Ishikawa (cell line): ENCODE measurements around the gene RBFOX1.

ENCODE experiments used
- CEBPB ChIP-seq: IDR thresholded peaks from 2 replicates; pipeline ENCODE4 v1.6.1; 2012
- CREB1 ChIP-seq: IDR thresholded peaks from 2 replicates; pipeline ENCODE4 v1.6.1; 2012; ENCODE audit warnings: low read depth
- EGR1 ChIP-seq: IDR thresholded peaks from 2 replicates; pipeline ENCODE4 v1.6.1; 2012
- EP300 ChIP-seq: IDR thresholded peaks from 2 replicates; pipeline ENCODE4 v1.6.1; 2012; ENCODE audit warnings: borderline replicate concordance
- FOXM1 ChIP-seq: IDR thresholded peaks from 2 replicates; pipeline ENCODE4 v1.6.1; 2012; ENCODE audit warnings: low read depth, borderline replicate concordance
- MAX ChIP-seq: IDR thresholded peaks from 2 replicates; pipeline ENCODE4 v1.6.1; 2012
- NFIC ChIP-seq: IDR thresholded peaks from 2 replicates; pipeline ENCODE4 v1.6.1; 2012
- RAD21 ChIP-seq: IDR thresholded peaks from 2 replicates; pipeline ENCODE4 v1.6.1; 2012; ENCODE audit warnings: low read depth
- REST ChIP-seq: IDR thresholded peaks from 2 replicates; pipeline ENCODE4 v1.6.1; 2012; ENCODE audit warnings: low read depth, mild to moderate bottlenecking
- TAF1 ChIP-seq: IDR thresholded peaks from 2 replicates; pipeline ENCODE4 v1.6.1; 2012; ENCODE audit warnings: low read depth, mild to moderate bottlenecking
- TCF12 ChIP-seq: IDR thresholded peaks from 2 replicates; pipeline ENCODE4 v1.6.1; 2012; ENCODE audit warnings: low read depth
- USF1 ChIP-seq: IDR thresholded peaks from 2 replicates; pipeline ENCODE4 v1.6.1; 2012
- YY1 ChIP-seq: IDR thresholded peaks from 2 replicates; pipeline ENCODE4 v1.6.1; 2012; ENCODE audit warnings: low read depth
- ZBTB7A ChIP-seq: IDR thresholded peaks from 2 replicates; pipeline ENCODE4 v1.6.1; 2012; ENCODE audit warnings: low read depth

GRCh38 chr16:7650431-7650830, 317.8 kb downstream of the RBFOX1 start:
- TF ChIP-seq NFIC (no peak), EP300 (no peak), TAF1 (no peak), RAD21 (no peak), CREB1 (no peak), MAX (no peak), EGR1 (no peak), YY1 (no peak), ZBTB7A (no peak), REST (no peak), CEBPB (no peak), USF1 (no peak), FOXM1 (no peak), TCF12 (no peak)
